Transverse colon (tissue), 4 donors: Measurements from ENCODE around the gene SFXN4. TPM values are rescaled to one million over a fixed set of nuclear protein-coding genes. Genes with fewer than 3 reads are reported as not detected.

Experiments used
- DNase-seq: peaks from one replicate; pipeline ENCODE4 v3.0.0-alpha.2; 2019
- H3K27ac ChIP-seq, 4 donors: fragments of 200-600 bp; sonication (generic); 2 replicates each; pipeline ENCODE4 v1.5.1; 2016 to 2018; ENCODE audit warnings: inconsistent platforms in 4 of 4
- H3K27me3 ChIP-seq: fragments of 200-600 bp; sonication (generic); 2 replicates; pipeline ENCODE4 v1.5.1; 2017; ENCODE audit warnings: inconsistent platforms
- H3K36me3 ChIP-seq, 4 donors: fragments of 200-600 bp; sonication (generic); 2 replicates each; pipeline ENCODE4 v1.5.1; 2017 to 2019; ENCODE audit warnings: inconsistent platforms in 4 of 4
- H3K4me1 ChIP-seq, 4 donors: fragments of 200-600 bp; sonication (generic); 2 replicates each; pipeline ENCODE4 v1.5.1; 2017 to 2020; ENCODE audit warnings: inconsistent platforms in 4 of 4
- H3K4me3 ChIP-seq, 4 donors: fragments of 200-600 bp; sonication (generic); 1 replicate in 1 of 4; 2 replicates in 3 of 4; pipeline versions ENCODE4 v1.5.1 to v1.6.1; 2017 to 2019; ENCODE audit warnings: inconsistent platforms in 4 of 4
- H3K9me3 ChIP-seq, 2 donors: fragments of 200-600 bp; sonication (generic); 2 replicates each; pipeline ENCODE4 v1.5.1; 2017 to 2019; ENCODE audit warnings: inconsistent platforms in 2 of 2
- EP300 ChIP-seq: sonication (generic); formaldehyde crosslinking; IDR thresholded peaks from one replicate; pipeline ENCODE4 v1.6.1; 2017; ENCODE audit warnings: antibody characterized with exemption, low read depth
- POLR2A ChIP-seq: fragments of 450-650 bp; IDR thresholded peaks from one replicate; pipeline ENCODE4 v1.6.1; 2016; ENCODE audit warnings: antibody characterized with exemption, mild to moderate bottlenecking, moderate library complexity
- POLR2AphosphoS5 ChIP-seq, 3 donors: sonication (generic); formaldehyde crosslinking; IDR thresholded peaks; one replicate each; pipeline ENCODE4 v1.6.1; 2016; ENCODE audit warnings: antibody characterized with exemption in 3 of 3
- WGBS, 2 donors: methylation state at CpG; one replicate each; pipeline ENCODE4 v1.1.5; 2018; ENCODE audit warnings: low coverage in 1 of 2; 5-methylcytosine and 5-hydroxymethylcytosine counted together
- in situ Hi-C, 4 donors: fragments of 200-750 bp; cut with MboI; loops; one replicate each; pipeline versions ENCODE4 v1.15.0 to v1.15.1; 2017; ENCODE audit warnings: low sequenced_read_pairs in 3 of 4, low pct_ligation_motif_present in 1 of 4, low pct_unique_long_range_greater_than_20kb in 1 of 4
- intact Hi-C: fragments of 100-400 bp; cut with DNase I; formaldehyde crosslinking; loops from one replicate; pipeline ENCODE4 v1.15.1; 2023; ENCODE audit warnings: low total_unique reads
- total RNA-seq, 4 donors: library from RNA; depleted of rRNA; stranded (reverse); fragments of >200 nt; gene quantifications; one replicate each; pipeline ENCODE4 v1.1.0, GENCODE V29; 2016
- TF ChIP-seq, protein P1 (sequence below), 5 experiments: fragments of 200-600 bp in 3 of 5; fragments of 450-650 bp in 2 of 5; sonication (generic) in 3 of 5; IDR thresholded peaks; 1 replicate in 2 of 5; 2 replicates in 3 of 5; pipeline ENCODE4 v1.5.1; 2016 to 2017; ENCODE audit warnings: antibody characterized with exemption in 5 of 5, inconsistent platforms in 3 of 5, mild to moderate bottlenecking in 2 of 5, moderate library complexity in 1 of 5

SFXN4 gene
- total RNA-seq, 4 donors from 2014 or later = 15.0 to 61.3 (median 27.7) TPM

GRCh38 chr10:119207713-119208552, 42.4 kb upstream of the SFXN4 start:
- in situ Hi-C loops (loop anchor here in 1 of 4 donors (10.0 kb wide), 2 partner anchors 207 to 237 kb away; no protein-coding TSS in a partner anchor), intact Hi-C loops (loop anchor here (5.0 kb wide), 2 partner anchors 94 to 214 kb away; no protein-coding TSS in a partner anchor)
- TF ChIP-seq, protein P1, sequence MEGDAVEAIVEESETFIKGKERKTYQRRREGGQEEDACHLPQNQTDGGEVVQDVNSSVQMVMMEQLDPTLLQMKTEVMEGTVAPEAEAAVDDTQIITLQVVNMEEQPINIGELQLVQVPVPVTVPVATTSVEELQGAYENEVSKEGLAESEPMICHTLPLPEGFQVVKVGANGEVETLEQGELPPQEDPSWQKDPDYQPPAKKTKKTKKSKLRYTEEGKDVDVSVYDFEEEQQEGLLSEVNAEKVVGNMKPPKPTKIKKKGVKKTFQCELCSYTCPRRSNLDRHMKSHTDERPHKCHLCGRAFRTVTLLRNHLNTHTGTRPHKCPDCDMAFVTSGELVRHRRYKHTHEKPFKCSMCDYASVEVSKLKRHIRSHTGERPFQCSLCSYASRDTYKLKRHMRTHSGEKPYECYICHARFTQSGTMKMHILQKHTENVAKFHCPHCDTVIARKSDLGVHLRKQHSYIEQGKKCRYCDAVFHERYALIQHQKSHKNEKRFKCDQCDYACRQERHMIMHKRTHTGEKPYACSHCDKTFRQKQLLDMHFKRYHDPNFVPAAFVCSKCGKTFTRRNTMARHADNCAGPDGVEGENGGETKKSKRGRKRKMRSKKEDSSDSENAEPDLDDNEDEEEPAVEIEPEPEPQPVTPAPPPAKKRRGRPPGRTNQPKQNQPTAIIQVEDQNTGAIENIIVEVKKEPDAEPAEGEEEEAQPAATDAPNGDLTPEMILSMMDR (IDR thresholded peaks at IDR 0.05) = no peak
- TF ChIP-seq EP300 = no peak
- TF ChIP-seq POLR2AphosphoS5 (IDR thresholded peaks at IDR 0.05) = no peak
- TF ChIP-seq POLR2A = no peak

GRCh38 chr10:119207366-119207666, 41.8 kb upstream of the SFXN4 start, which contains the start of gene GRK5:
Gene GRK5, plus strand, starts transcription at chr10:119207571. Its CDS starts 347 bp downstream, at chr10:119207918.
- Histone ChIP-seq H3K9me3 (no peaks in the 10 kb centered on the region), H3K4me3 (peak within 1 kb of the TSS; percentile 73 to 95 (median 88)), H3K27ac (peak within 1 kb of the TSS; percentile 99 to 100 (median 100)), H3K27me3 (peaks cover 9% of the 10 kb centered on the region), H3K4me1 (peaks cover 11 to 48% (median 32%) of the 10 kb centered on the region in 4 donors), H3K36me3 (no peaks in the 10 kb centered on the region)
- DNase-seq = peak; percentile 95
- TF ChIP-seq POLR2AphosphoS5 (IDR thresholded peaks at IDR 0.05) (peak; percentile 61 to 87 (median 84)), POLR2A (peak; percentile 9), EP300 (no peak)
- TF ChIP-seq, protein P1 (IDR thresholded peaks at IDR 0.05) = no peak
- 0% methylated on average over 1 of the region's 34 CpGs; no CpG with 5 or more reads in 1 of the 2 donors for WGBS, 2 donors
- intact Hi-C loops (loop anchor here (5.0 kb wide), 2 partner anchors 95 to 215 kb away; no protein-coding TSS in a partner anchor), in situ Hi-C loops (loop anchor here in 1 of 4 donors (10.0 kb wide), 2 partner anchors 207 to 237 kb away; no protein-coding TSS in a partner anchor)

More at GRCh38 chr10:119207713-119208552, 42.4 kb upstream of the SFXN4 start:
- Histone ChIP-seq H3K27me3 (peaks cover 9% of the 10 kb centered on the region), H3K36me3 (no peaks in the 10 kb centered on the region), H3K4me1 (peaks cover 11 to 55% (median 37%) of the 10 kb centered on the region in 4 donors), H3K27ac (peak overlapping the region; percentile 99 to 100 (median 100)), H3K4me3 (peak overlapping the region; percentile 73 to 95 (median 88)), H3K9me3 (no peaks in the 10 kb centered on the region)
- WGBS, 2 donors = 0 to 5% methylated on average over 4 to 60 of the region's 62 CpGs
- DNase-seq = peak; percentile 28

DNA sequence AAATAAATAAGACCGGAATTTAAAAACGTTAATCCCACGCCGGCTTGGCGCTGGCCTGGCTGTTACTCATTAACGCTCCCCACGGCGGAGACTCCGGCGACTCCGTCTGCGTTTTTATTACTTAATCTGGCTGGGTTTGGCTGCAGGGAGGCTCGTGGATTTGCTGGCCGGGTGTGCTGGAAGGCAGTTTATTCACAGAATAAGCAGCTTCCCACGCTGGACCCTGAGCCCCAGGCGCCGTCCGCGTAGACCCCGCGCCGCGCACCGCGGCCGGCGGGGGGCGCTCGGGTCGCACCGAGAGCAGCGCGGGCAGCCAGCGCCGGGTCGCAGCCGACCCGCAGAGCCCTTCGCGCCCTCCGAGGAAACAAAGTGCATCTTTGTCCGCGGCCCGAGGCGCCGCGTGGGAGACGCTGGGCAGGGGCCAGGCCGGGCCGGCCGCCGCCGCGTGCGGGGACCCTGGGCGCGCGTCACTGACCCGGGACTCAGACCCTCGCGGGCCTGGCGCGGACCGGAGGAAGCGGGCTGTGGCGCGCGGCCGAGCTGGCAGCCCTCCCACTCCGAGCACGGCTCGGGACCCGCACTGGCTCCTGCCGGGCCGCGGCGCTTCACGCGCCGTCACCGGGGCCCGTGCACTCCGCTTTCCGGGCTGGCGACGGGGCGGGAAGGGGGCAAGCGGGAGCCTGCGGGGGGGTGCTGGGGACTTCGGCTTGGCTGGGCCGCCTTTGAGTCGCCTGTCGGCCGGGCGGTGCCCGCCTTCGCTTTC, 41.3 kb upstream of the SFXN4 start:
- in situ Hi-C loops = loop anchor here in 1 of 4 donors (10.0 kb wide), 2 partner anchors 208 to 238 kb away; no protein-coding TSS in a partner anchor
- Histone ChIP-seq H3K4me1 (peaks cover 11 to 43% (median 29%) of the 10 kb centered on the region in 4 donors), H3K27me3 (peaks cover 9% of the 10 kb centered on the region), H3K36me3 (no peaks in the 10 kb centered on the region), H3K27ac (peak overlapping the region; percentile 99 to 100 (median 100)), H3K9me3 (no peaks in the 10 kb centered on the region), H3K4me3 (peak overlapping the region; percentile 73 to 95 (median 88))
- peak; percentile 41 for TF ChIP-seq POLR2A
- no peak for TF ChIP-seq EP300
- TF ChIP-seq, protein P1 (IDR thresholded peaks at IDR 0.05) = peak; percentile 40 to 74 (median 63)
- TF ChIP-seq POLR2AphosphoS5 (IDR thresholded peaks at IDR 0.05) = no peak
- DNase-seq = peak; percentile 70
- intact Hi-C loops = loop anchor here (5.0 kb wide), 2 partner anchors 96 to 216 kb away; no protein-coding TSS in a partner anchor
- WGBS, 2 donors = 0% methylated on average over 1 to 36 of the region's 97 CpGs
